ENCODE results near the gene TC2N. TPM values are rescaled to one million over a fixed set of nuclear protein-coding genes. Genes with fewer than 3 reads are reported as not detected.

The TC2N gene
- total and polyA plus RNA-seq, 2 of the 4 experiments (the other 2 are of a cell fraction): 0.03 to 0.18 TPM

- POLR2A ChIA-PET (ENCODE audit: unreplicated experiment): no interaction called here
- intact Hi-C loops (cut with micrococcal nuclease): no loop called here
- BruUV-seq (replicated peaks): no TSS peak
Measured at GRCh38 chr14:91750634-91751198, 116.6 kb downstream of the TC2N start.

More at GRCh38 chr14:91750634-91751198, 116.6 kb downstream of the TC2N start:
- no peaks in the 10 kb centered on the region for H3K9me3 ChIP-seq (ENCODE audit: control insufficient read depth, insufficient read depth, low read length)
- CTCF ChIA-PET: no interaction called here
- H3K9me1 ChIP-seq (ENCODE audit: insufficient read depth, low read length): no peaks in the 10 kb centered on the region
- in situ Hi-C loops (cut with MboI; ENCODE audit: low sequenced_read_pairs) (no loop called here), dilution Hi-C loops (cut with HindIII; ENCODE audit: low sequenced_read_pairs, unreplicated experiment) (no loop called here)
- no peak for TF ChIP-seq CHD1 (IDR thresholded peaks at IDR 0.05; ENCODE audit: low read depth, low read length)
- peak; percentile 69 for TF ChIP-seq CEBPB (IDR thresholded peaks at IDR 0.05; ENCODE audit: low read depth, low read length)
- no peak overlapping the region for H2BK15ac ChIP-seq (ENCODE audit: low read depth, low read length)
- H3K4me3 ChIP-seq (ENCODE audit: insufficient read depth, low read depth, low read length): no peak overlapping the region
- H3K9ac ChIP-seq (ENCODE audit: low read depth, low read length): no peak overlapping the region
- no CpG with 5 or more reads among the region's 3 CpGs for WGBS, 2 experiments (ENCODE audit: extremely low coverage in 2 of 2, insufficient read length in 1 of 2)
- H3K79me1 ChIP-seq (ENCODE audit: low read depth in 1 of 2, low read length in 2 of 2): no peaks in the 10 kb centered on the region
- H3K18ac ChIP-seq (ENCODE audit: low read depth, low read length): no peak overlapping the region
- H2AK9ac ChIP-seq (replicated peaks; ENCODE audit: low read depth, low read length, poor library complexity): no peak overlapping the region
- H4K5ac ChIP-seq (ENCODE audit: low read depth, low read length): no peak overlapping the region
- H3K27ac ChIP-seq (ENCODE audit: insufficient read depth, low read length): no peak overlapping the region
- no peak overlapping the region for H2BK5ac ChIP-seq (ENCODE audit: low read depth, low read length, poor library complexity, severe bottlenecking)
- H3K4me1 ChIP-seq (ENCODE audit: control insufficient read depth, insufficient read depth, low read length): no peaks in the 10 kb centered on the region
- H3K23ac ChIP-seq (ENCODE audit: low read depth, low read length): no peak overlapping the region
- peaks cover 1% of the 10 kb centered on the region; the same call in 1 of the 2 replicates for H3K27me3 ChIP-seq (ENCODE audit: control insufficient read depth, insufficient read depth, low read length)
- H3K56ac ChIP-seq (ENCODE audit: extremely low read depth, insufficient read depth, low read length): no peak overlapping the region
- no peaks in the 10 kb centered on the region for H4K20me1 ChIP-seq (ENCODE audit: insufficient read depth, low read length)
- H3K4me2 ChIP-seq (ENCODE audit: low read depth, low read length): no peak overlapping the region
- H2BK20ac ChIP-seq (ENCODE audit: low read depth, low read length): no peak overlapping the region
- no peaks in the 10 kb centered on the region for H3K36me3 ChIP-seq (ENCODE audit: control insufficient read depth, insufficient read depth, low read length)
- no peak overlapping the region for H2BK120ac ChIP-seq (ENCODE audit: low read depth, low read length)
- H2AFZ ChIP-seq (replicated peaks; ENCODE audit: low read length, poor library complexity): no peak overlapping the region
- no peak overlapping the region for H3K14ac ChIP-seq (replicated peaks; ENCODE audit: low read depth, low read length)
- ATAC-seq (ENCODE audit: low read depth) (no peak), DNase-seq (no peak)
- H3K4ac ChIP-seq (ENCODE audit: low read depth, low read length): no peak overlapping the region
- H2AK5ac ChIP-seq (ENCODE audit: low read depth, low read length): no peak overlapping the region
- no peak overlapping the region for H4K8ac ChIP-seq (ENCODE audit: low read depth in 2 of 2, low read length in 2 of 2)
- no peak overlapping the region for H4K91ac ChIP-seq (ENCODE audit: insufficient read depth, low read depth, low read length)
